Measurements from ENCODE around the gene RERE.

The RERE gene

DNA sequence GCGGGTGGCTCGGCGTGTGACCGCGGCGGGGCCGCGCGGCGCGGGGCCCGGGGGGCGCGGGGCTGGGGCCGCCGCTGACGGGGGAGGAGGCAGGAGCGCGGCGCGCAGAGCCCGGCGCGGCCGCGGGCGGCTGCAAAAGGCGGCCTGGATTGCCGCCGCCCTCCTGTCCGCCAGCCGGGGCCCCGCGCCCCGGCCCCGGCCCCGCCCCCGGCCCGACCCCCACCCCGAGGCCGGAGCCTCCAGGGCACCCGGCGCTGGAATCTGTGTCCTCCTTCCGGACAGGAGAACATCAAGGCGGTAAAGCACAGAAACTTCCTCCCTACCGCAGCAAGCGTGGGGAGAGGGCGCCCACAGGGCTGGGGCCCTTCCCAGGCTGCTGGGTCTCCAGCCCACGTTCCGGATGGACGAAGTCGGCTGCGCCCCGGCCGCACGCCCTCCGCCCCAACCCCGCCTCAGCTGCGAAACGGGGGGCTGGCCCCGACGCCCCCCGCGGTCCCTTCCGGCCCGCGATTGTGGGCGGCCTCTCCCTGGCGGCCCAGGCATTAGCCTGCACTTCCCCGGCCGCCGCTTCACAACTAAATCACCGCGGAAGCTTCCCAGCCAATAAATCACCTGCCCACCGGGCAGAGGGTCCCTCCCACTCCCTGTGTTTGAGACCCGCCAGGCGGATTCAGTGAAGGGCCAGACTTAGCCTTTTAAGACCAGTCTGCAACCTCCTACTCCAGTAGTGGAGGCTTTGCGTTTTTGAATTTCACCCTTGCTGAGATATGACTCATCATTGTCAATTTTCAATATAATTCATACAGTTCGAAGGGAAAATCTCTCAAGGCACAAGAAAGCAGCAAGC lies 393.5 kb downstream of the RERE start:
- no peak for DNase-seq (ENCODE audit: low read depth, low spot score)
- Histone ChIP-seq H3K9me3 (ENCODE audit: low read depth, low read length) (no peaks in the 10 kb centered on the region), H3K36me3 (ENCODE audit: insufficient read depth, low read length) (peaks cover 4% of the 10 kb centered on the region; the same call in 1 of the 2 replicates), H3K9ac (ENCODE audit: insufficient read length) (peak overlapping the region; percentile 85), H3K27ac (peak overlapping the region; percentile 75), H3K4me3 (peak overlapping the region; percentile 91)
- no peak for TF ChIP-seq FOXP2 (optimal IDR thresholded peaks at IDR 0.05; ENCODE audit: control extremely low read depth, extremely low read length, insufficient read depth)
- no peak for TF ChIP-seq EZH2 (IDR thresholded peaks at IDR 0.05)
- TF ChIP-seq POLR2AphosphoS5 (IDR thresholded peaks at IDR 0.05; ENCODE audit: borderline replicate concordance, low read depth, low read length), result no peak

- peaks cover 10% of the 10 kb centered on the region; the same call in 1 of the 2 replicates for H3K36me3 ChIP-seq (ENCODE audit: insufficient read depth, low read length)
- TF ChIP-seq POLR2AphosphoS5 (IDR thresholded peaks at IDR 0.05; ENCODE audit: borderline replicate concordance, low read depth, low read length), result no peak
- TF ChIP-seq FOXP2 (optimal IDR thresholded peaks at IDR 0.05; ENCODE audit: control extremely low read depth, extremely low read length, insufficient read depth), result no peak
- TF ChIP-seq EZH2 (IDR thresholded peaks at IDR 0.05), result no peak
- H3K9me3 ChIP-seq (ENCODE audit: low read depth, low read length), result no peaks in the 10 kb centered on the region
- H3K4me3 ChIP-seq, result peak overlapping the region; percentile 91
- DNase-seq (ENCODE audit: low read depth, low spot score), result no peak
- H3K9ac ChIP-seq (ENCODE audit: insufficient read length), result peak overlapping the region; percentile 85
- H3K27ac ChIP-seq, result peak overlapping the region; percentile 65
These were observed 394.2 kb downstream of the RERE start for GRCh38 chr1:8423269-8423691.

DNA sequence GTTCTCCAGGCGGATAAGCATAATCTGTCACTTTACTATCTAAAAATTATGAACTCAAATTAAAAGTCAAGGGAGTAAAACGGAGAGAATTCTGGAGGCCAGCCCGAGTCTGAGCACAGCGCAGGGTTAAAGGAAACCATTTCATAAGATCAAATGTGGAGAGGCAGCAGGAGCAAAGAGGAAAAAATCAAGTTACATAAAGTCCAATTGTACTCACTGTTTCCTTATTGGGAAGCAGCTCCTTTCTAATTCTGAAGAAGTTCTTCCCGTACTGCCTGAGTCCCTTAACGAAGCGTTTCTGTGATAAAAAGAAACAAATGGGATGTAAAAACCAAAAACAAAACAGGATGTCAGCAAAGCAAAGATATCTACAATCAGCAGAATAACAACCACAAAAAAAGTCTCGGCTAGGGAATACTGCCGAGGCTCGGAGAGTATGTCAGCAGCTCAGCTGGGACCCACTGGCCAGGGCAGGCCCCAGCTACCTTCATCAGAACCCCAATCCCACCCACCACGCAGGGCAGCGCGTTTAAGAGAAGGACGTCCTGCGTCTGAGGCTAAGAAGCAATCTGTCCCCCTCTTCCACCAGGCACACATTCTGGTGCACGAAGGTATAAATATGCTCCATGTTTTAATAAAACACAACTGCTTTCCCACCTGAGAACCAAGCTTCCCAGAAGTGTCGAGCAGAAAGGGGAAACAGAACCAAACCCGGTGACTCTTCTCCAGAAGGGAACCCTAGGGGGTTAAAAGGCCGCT lies 394.8 kb downstream of the RERE start:
- H3K4me3 ChIP-seq, result peak overlapping the region; percentile 91
- DNase-seq (ENCODE audit: low read depth, low spot score), result no peak
- no peak for TF ChIP-seq FOXP2 (optimal IDR thresholded peaks at IDR 0.05; ENCODE audit: control extremely low read depth, extremely low read length, insufficient read depth)
- no peak for TF ChIP-seq POLR2AphosphoS5 (IDR thresholded peaks at IDR 0.05; ENCODE audit: borderline replicate concordance, low read depth, low read length)
- no peak for TF ChIP-seq EZH2 (IDR thresholded peaks at IDR 0.05)
- no peaks in the 10 kb centered on the region for H3K9me3 ChIP-seq (ENCODE audit: low read depth, low read length)
- H3K9ac ChIP-seq (ENCODE audit: insufficient read length), result peak overlapping the region; percentile 85
- H3K36me3 ChIP-seq (ENCODE audit: insufficient read depth, low read length), result peaks cover 12% of the 10 kb centered on the region; the same call in 1 of the 2 replicates
- H3K27ac ChIP-seq, result peak overlapping the region; percentile 65; the same call in 1 of the 2 replicates

DNA sequence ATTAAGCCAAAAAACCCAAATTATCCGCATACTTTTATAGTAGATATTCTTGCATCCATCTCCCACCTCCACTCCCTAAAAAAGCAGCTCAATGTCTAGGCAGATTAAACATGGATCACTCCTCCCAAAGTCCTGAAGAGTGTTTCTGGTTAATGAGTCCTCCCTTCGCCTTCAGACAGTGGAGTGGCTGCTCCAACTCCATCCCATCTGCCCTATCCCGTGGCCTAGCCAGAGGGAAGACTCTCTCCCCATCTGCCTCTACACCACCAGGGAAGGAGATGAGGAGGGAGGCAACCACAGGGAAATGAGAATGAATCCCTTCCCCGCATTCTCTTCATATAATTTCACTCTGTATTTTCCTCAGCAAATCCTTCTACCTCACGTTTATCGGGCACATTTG lies 395.7 kb downstream of the RERE start:
- Histone ChIP-seq H3K27ac (no peak overlapping the region), H3K9me3 (ENCODE audit: low read depth, low read length) (no peaks in the 10 kb centered on the region), H3K4me3 (peak overlapping the region; percentile 91), H3K9ac (ENCODE audit: insufficient read length) (peak overlapping the region; percentile 85), H3K36me3 (ENCODE audit: insufficient read depth, low read length) (peaks cover 12% of the 10 kb centered on the region; the same call in 1 of the 2 replicates)
- TF ChIP-seq POLR2AphosphoS5 (IDR thresholded peaks at IDR 0.05; ENCODE audit: borderline replicate concordance, low read depth, low read length) (no peak), FOXP2 (optimal IDR thresholded peaks at IDR 0.05; ENCODE audit: control extremely low read depth, extremely low read length, insufficient read depth) (no peak), EZH2 (IDR thresholded peaks at IDR 0.05) (no peak)
- DNase-seq (ENCODE audit: low read depth, low spot score), result no peak

DNA sequence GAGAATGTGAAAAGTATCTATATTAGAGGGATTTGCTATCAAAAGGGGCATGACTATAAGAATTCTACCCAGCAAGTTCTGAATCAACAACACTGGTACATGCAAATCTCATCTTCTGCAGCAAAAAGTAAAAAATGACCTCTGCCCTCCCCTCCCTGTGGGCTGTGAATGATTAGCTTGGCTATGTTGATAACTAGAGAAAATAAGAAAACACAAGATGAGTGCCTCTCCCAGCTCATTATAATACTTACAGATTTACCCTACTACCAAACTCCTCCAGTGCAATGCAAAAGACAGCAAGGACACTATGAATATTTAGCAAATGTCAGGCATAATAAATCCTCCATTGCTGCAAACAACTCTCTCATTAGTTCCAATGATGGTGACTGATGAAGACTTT lies 397.1 kb downstream of the RERE start:
- TF ChIP-seq FOXP2 (optimal IDR thresholded peaks at IDR 0.05; ENCODE audit: control extremely low read depth, extremely low read length, insufficient read depth) (no peak), POLR2AphosphoS5 (IDR thresholded peaks at IDR 0.05; ENCODE audit: borderline replicate concordance, low read depth, low read length) (no peak), EZH2 (IDR thresholded peaks at IDR 0.05) (no peak)
- DNase-seq (ENCODE audit: low read depth, low spot score), result no peak
- H3K9ac ChIP-seq (ENCODE audit: insufficient read length), result no peak overlapping the region
- no peak overlapping the region for H3K27ac ChIP-seq
- no peaks in the 10 kb centered on the region for H3K9me3 ChIP-seq (ENCODE audit: low read depth, low read length)
- no peak overlapping the region for H3K4me3 ChIP-seq
- peaks cover 12% of the 10 kb centered on the region for H3K36me3 ChIP-seq (ENCODE audit: insufficient read depth, low read length)

DNA sequence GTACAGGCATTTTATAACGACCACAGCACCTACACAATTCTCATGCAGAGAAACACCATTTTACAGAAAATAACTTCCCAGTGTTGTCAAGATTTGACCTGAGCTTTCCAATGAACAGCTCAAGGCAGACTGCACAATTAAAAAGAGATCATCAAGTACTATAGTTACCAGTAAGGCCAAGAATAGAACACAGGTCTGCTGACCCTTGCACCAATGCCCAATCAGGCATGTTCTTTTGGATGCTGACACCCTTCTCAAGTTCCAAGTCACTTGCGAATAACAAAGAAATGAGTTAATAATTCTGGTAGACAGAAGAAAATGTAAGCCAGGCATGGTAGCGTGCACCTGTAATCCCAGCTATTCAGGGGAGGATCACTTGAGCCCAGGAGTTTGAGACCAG lies 397.6 kb downstream of the RERE start:
- H3K9me3 ChIP-seq (ENCODE audit: low read depth, low read length), result no peaks in the 10 kb centered on the region
- TF ChIP-seq FOXP2 (optimal IDR thresholded peaks at IDR 0.05; ENCODE audit: control extremely low read depth, extremely low read length, insufficient read depth), result no peak
- no peak for TF ChIP-seq EZH2 (IDR thresholded peaks at IDR 0.05)
- no peak for TF ChIP-seq POLR2AphosphoS5 (IDR thresholded peaks at IDR 0.05; ENCODE audit: borderline replicate concordance, low read depth, low read length)
- H3K4me3 ChIP-seq, result no peak overlapping the region
- DNase-seq (ENCODE audit: low read depth, low spot score), result no peak
- no peak overlapping the region for H3K9ac ChIP-seq (ENCODE audit: insufficient read length)
- H3K27ac ChIP-seq, result no peak overlapping the region
- peaks cover 12% of the 10 kb centered on the region for H3K36me3 ChIP-seq (ENCODE audit: insufficient read depth, low read length)

GRCh38 chr1:8419172-8419571 lies 398.3 kb downstream of the RERE start:
- H3K9me3 ChIP-seq (ENCODE audit: low read depth, low read length), result no peaks in the 10 kb centered on the region
- H3K4me3 ChIP-seq, result no peak overlapping the region
- H3K36me3 ChIP-seq (ENCODE audit: insufficient read depth, low read length), result peaks cover 18% of the 10 kb centered on the region
- no peak overlapping the region for H3K27ac ChIP-seq
- no peak for DNase-seq (ENCODE audit: low read depth, low spot score)
- TF ChIP-seq POLR2AphosphoS5 (IDR thresholded peaks at IDR 0.05; ENCODE audit: borderline replicate concordance, low read depth, low read length) (no peak), FOXP2 (optimal IDR thresholded peaks at IDR 0.05; ENCODE audit: control extremely low read depth, extremely low read length, insufficient read depth) (no peak), EZH2 (IDR thresholded peaks at IDR 0.05) (no peak)
- H3K9ac ChIP-seq (ENCODE audit: insufficient read length), result no peak overlapping the region

DNA sequence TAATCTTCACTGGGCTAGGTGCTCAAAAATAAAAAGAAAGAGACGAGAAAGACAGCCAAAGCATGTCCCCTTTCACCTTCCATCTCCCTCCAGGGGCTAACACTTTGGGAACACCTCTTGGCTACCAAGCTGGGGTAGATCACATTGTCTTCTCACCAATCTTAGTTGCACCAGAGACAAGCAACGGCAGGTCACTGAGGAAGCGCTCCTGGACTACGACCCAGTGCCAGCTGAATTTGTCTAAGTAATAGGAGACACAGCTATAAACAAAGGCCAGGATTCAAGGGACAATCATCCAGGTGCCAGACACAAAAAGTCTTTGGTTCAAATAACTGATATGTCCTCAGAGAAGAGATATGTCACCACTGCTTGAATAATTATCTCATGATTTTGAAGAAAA lies 399.1 kb downstream of the RERE start:
- no peak overlapping the region for H3K9ac ChIP-seq (ENCODE audit: insufficient read length)
- H3K9me3 ChIP-seq (ENCODE audit: low read depth, low read length), result no peaks in the 10 kb centered on the region
- H3K27ac ChIP-seq, result peak overlapping the region; percentile 93
- peaks cover 22% of the 10 kb centered on the region for H3K36me3 ChIP-seq (ENCODE audit: insufficient read depth, low read length)
- DNase-seq (ENCODE audit: low read depth, low spot score), result no peak
- TF ChIP-seq FOXP2 (optimal IDR thresholded peaks at IDR 0.05; ENCODE audit: control extremely low read depth, extremely low read length, insufficient read depth), result no peak
- TF ChIP-seq POLR2AphosphoS5 (IDR thresholded peaks at IDR 0.05; ENCODE audit: borderline replicate concordance, low read depth, low read length), result no peak
- no peak for TF ChIP-seq EZH2 (IDR thresholded peaks at IDR 0.05)
- H3K4me3 ChIP-seq, result peak overlapping the region; percentile 55

Data from SK-N-MC (cell line).